ENCODE results near the gene SCAPER.

GRCh38 chr15:76332796-76333195 is 572.3 kb downstream of the SCAPER start:
- no peak for TF ChIP-seq CTCF (IDR thresholded peaks at IDR 0.05)
- TF ChIP-seq POLR2A (IDR thresholded peaks at IDR 0.05): no peak

Measured in Peyer's patch (tissue), 4 donors.